ENCODE data around the gene CCDC3. TPM values are rescaled to one million over a fixed set of nuclear protein-coding genes. Genes with fewer than 3 reads are reported as not detected.
"Not testable (repeated sequence)": the region's sequence is repeated elsewhere in the genome, so short reads cannot be mapped to it uniquely, and the experiment has no call there.

The CCDC3 gene
- total RNA-seq, 1 donor from 2014 or later: 13.0 TPM

DNA sequence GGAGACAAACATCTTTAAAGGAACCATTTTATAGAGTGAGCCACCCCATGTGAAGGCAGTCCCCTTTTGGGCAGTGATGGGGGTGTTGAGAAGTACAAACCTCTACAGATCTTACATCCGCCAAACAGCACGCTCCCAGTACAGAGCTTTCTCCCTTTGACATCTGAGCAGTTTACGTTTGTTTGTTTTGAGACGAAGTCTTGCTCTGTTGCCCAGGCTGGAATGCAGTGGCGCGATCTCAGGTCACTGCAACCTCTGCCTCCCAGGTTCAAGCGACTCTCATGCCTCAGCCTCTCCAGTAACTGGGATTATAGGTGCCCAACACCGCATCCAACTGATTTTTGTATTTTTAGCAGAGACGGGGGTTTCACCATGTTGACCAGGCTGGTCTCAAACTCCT lies 128.9 kb downstream of the CCDC3 start:
- Histone ChIP-seq H3K9me3 (ENCODE audit: control insufficient read depth in 3 of 3, low read length in 3 of 3) (no peaks in the 10 kb centered on the region), H3K9ac (ENCODE audit: low read depth in 1 of 3, low read length in 3 of 3) (no peak overlapping the region), H3K36me3 (ENCODE audit: control insufficient read depth in 3 of 3, insufficient read depth in 3 of 3, low read length in 3 of 3) (no peaks in the 10 kb centered on the region), H3K27me3 (ENCODE audit: control insufficient read depth in 3 of 3, insufficient read depth in 3 of 3, low read length in 3 of 3) (no peaks in the 10 kb centered on the region), H3K4me3 (ENCODE audit: low read length in 3 of 3) (no peak overlapping the region), H3K4me1 (ENCODE audit: control insufficient read depth in 3 of 3, insufficient read depth in 3 of 3, low read length in 3 of 3) (peaks cover 0 to 6% (median 3%) of the 10 kb centered on the region in 3 donors), H3K27ac (ENCODE audit: low read depth, low read length) (no peak overlapping the region)

DNA sequence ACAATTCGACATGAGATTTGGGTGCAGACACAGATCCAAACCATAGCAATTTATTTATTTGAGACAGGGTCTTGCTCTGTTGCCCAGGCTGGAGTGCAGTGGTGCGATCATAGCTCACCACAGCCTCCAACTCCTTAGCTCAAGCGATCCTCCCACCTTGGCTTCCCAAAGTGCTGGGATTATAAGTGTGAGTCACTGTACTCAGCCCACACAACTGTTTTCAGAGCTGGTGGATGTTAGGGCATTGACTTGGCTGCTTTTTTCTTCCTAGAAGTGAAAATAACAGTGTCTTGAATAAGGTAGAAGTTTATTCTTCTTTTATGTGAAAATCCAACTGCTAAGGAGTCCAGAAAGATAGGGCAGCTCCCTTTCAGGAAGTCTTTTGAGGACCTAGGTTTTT lies 132.1 kb downstream of the CCDC3 start:
- Histone ChIP-seq H3K27ac (ENCODE audit: low read depth, low read length) (no peak overlapping the region), H3K9me3 (ENCODE audit: control insufficient read depth in 3 of 3, low read length in 3 of 3) (no peaks in the 10 kb centered on the region), H3K4me1 (ENCODE audit: control insufficient read depth in 3 of 3, insufficient read depth in 3 of 3, low read length in 3 of 3) (no peaks in the 10 kb centered on the region), H3K9ac (ENCODE audit: low read depth in 1 of 3, low read length in 3 of 3) (no peak overlapping the region), H3K36me3 (ENCODE audit: control insufficient read depth in 3 of 3, insufficient read depth in 3 of 3, low read length in 3 of 3) (no peaks in the 10 kb centered on the region), H3K4me3 (ENCODE audit: low read length in 3 of 3) (no peak overlapping the region), H3K27me3 (ENCODE audit: control insufficient read depth in 3 of 3, insufficient read depth in 3 of 3, low read length in 3 of 3) (no peaks in the 10 kb centered on the region)

DNA sequence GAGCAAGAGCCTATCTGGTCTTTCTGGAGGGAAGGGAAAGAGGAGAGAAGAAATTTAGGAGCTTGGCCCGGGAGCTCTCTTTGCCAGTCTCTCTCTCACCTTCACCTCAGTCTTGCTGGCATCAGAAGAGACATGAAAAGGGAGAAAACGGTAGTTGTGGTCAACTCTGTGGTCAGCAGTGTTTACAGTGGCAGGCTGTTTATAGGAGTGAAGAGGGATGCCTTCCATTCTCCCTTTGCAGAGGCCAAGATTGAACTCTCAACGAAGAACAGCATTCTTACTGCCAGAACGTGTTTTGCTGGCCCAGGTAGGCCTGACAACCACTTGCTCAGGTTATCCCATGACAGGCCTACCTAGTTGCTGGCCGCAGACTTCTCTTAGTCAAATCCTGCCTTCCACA lies 133.3 kb downstream of the CCDC3 start:
- Histone ChIP-seq H3K4me1 (ENCODE audit: control insufficient read depth in 3 of 3, insufficient read depth in 3 of 3, low read length in 3 of 3) (no peaks in the 10 kb centered on the region), H3K36me3 (ENCODE audit: control insufficient read depth in 3 of 3, insufficient read depth in 3 of 3, low read length in 3 of 3) (no peaks in the 10 kb centered on the region), H3K9me3 (ENCODE audit: control insufficient read depth in 3 of 3, low read length in 3 of 3) (no peaks in the 10 kb centered on the region), H3K27ac (ENCODE audit: low read depth, low read length) (no peak overlapping the region), H3K27me3 (ENCODE audit: control insufficient read depth in 3 of 3, insufficient read depth in 3 of 3, low read length in 3 of 3) (no peaks in the 10 kb centered on the region), H3K4me3 (ENCODE audit: low read length in 3 of 3) (no peak overlapping the region), H3K9ac (ENCODE audit: low read depth in 1 of 3, low read length in 3 of 3) (no peak overlapping the region)

DNA sequence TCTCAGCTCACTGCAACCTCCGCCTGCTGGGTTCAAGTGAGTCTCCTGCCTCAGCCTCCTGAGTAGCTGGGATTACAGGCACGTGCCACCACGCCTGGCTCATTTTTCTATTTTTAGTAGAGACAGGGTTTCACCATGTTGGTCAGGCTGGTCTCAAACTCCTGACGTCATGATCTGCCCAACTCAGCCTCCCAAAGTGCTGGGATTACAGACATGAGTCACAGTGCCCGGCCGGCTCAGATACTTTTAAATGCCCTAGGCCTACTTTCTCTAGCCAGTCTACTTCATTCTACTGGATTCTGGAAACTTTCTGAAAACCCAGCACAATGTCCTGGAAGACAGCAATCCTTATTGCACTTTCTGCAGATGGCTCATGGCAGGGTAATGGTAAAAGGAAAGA lies 136.0 kb downstream of the CCDC3 start:
- H3K27ac ChIP-seq (ENCODE audit: low read depth, low read length); H3K4me3 ChIP-seq (ENCODE audit: low read length in 3 of 3); H3K9ac ChIP-seq (ENCODE audit: low read depth in 1 of 3, low read length in 3 of 3); H3K27me3 ChIP-seq (ENCODE audit: control insufficient read depth in 3 of 3, insufficient read depth in 3 of 3, low read length in 3 of 3); H3K4me1 ChIP-seq (ENCODE audit: control insufficient read depth in 3 of 3, insufficient read depth in 3 of 3, low read length in 3 of 3); H3K9me3 ChIP-seq (ENCODE audit: control insufficient read depth in 3 of 3, low read length in 3 of 3); H3K36me3 ChIP-seq (ENCODE audit: control insufficient read depth in 3 of 3, insufficient read depth in 3 of 3, low read length in 3 of 3): not testable (repeated sequence)

DNA sequence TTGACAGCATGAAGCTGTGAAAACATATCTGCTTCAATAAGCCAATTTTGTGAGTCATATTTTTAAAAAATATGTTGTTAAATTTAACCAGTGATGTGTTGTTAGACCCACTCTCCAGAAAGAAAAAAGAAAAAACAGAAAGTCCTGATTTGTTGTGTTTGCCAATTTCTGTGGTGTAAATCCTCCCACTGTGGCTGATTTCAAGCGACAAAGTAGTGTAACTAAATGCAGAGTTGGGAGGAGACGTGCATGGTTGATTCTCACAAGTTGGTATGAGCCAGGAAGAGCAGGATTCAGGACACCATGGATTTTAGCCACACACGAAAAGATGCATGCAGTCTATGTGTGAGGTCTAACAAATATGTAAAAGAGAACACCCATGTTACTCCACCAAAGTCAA lies 139.1 kb downstream of the CCDC3 start:
- Histone ChIP-seq H3K27me3 (ENCODE audit: control insufficient read depth in 3 of 3, insufficient read depth in 3 of 3, low read length in 3 of 3) (no peaks in the 10 kb centered on the region), H3K4me3 (ENCODE audit: low read length in 3 of 3) (no peak overlapping the region), H3K4me1 (ENCODE audit: control insufficient read depth in 3 of 3, insufficient read depth in 3 of 3, low read length in 3 of 3) (no peaks in the 10 kb centered on the region), H3K9me3 (ENCODE audit: control insufficient read depth in 3 of 3, low read length in 3 of 3) (no peaks in the 10 kb centered on the region), H3K27ac (ENCODE audit: low read depth, low read length) (no peak overlapping the region), H3K36me3 (ENCODE audit: control insufficient read depth in 3 of 3, insufficient read depth in 3 of 3, low read length in 3 of 3) (no peaks in the 10 kb centered on the region), H3K9ac (ENCODE audit: low read depth in 1 of 3, low read length in 3 of 3) (no peak overlapping the region)

DNA sequence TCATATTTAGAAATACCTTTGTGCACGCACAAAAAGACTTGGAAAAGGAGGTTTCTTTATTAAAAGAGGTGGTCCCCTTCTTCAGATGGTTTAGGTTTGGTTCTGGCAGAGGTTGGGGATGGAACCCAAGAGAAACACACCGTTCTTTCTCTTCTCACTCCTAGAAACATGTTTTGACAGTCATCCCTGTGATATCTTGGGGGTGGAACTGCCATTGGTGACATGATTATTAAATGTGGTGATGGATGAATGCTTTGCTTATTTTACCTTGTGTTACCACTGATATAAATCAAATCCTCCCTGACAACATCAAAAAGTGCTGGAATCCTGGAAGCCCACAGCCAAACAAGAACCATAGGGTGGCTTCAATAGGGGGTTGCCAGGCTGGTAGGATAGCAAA lies 146.5 kb downstream of the CCDC3 start:
- Histone ChIP-seq H3K4me1 (ENCODE audit: control insufficient read depth in 3 of 3, insufficient read depth in 3 of 3, low read length in 3 of 3) (no peaks in the 10 kb centered on the region), H3K9ac (ENCODE audit: low read depth in 1 of 3, low read length in 3 of 3) (no peak overlapping the region), H3K27me3 (ENCODE audit: control insufficient read depth in 3 of 3, insufficient read depth in 3 of 3, low read length in 3 of 3) (no peaks in the 10 kb centered on the region), H3K4me3 (ENCODE audit: low read length in 3 of 3) (no peak overlapping the region), H3K36me3 (ENCODE audit: control insufficient read depth in 3 of 3, insufficient read depth in 3 of 3, low read length in 3 of 3) (no peaks in the 10 kb centered on the region), H3K9me3 (ENCODE audit: control insufficient read depth in 3 of 3, low read length in 3 of 3) (no peaks in the 10 kb centered on the region), H3K27ac (ENCODE audit: low read depth, low read length) (no peak overlapping the region)

DNA sequence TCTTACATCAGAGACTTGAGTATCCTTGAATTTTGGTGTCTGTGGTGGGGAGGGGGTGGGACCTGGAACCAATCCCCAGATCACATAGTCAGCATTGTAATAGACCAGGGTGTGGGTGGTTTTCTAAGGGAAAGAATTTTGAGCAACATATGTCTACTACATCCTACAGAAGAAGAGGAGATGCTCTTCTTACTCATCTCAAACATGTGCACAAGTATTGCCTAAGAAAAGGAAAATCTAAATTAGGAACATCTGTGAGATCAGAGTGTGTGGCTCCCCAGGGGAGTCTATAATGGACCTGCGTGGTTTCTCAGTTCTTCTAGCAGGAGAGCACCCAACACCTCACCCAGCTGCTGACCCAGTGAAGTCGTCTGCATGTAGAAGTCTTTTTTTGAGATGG lies 148.8 kb downstream of the CCDC3 start:
- H3K36me3 ChIP-seq (ENCODE audit: control insufficient read depth in 3 of 3, insufficient read depth in 3 of 3, low read length in 3 of 3): no peaks in the 10 kb centered on the region
- no peaks in the 10 kb centered on the region for H3K9me3 ChIP-seq (ENCODE audit: control insufficient read depth in 3 of 3, low read length in 3 of 3)
- H3K27me3 ChIP-seq (ENCODE audit: control insufficient read depth in 3 of 3, insufficient read depth in 3 of 3, low read length in 3 of 3): peaks cover 0 to 12% (median 11%) of the 10 kb centered on the region in 3 donors
- H3K4me3 ChIP-seq (ENCODE audit: low read length in 3 of 3): no peak overlapping the region
- H3K9ac ChIP-seq (ENCODE audit: low read depth in 1 of 3, low read length in 3 of 3): no peak overlapping the region
- H3K4me1 ChIP-seq (ENCODE audit: control insufficient read depth in 3 of 3, insufficient read depth in 3 of 3, low read length in 3 of 3): peaks cover 2 to 10% (median 7%) of the 10 kb centered on the region in 3 donors
- no peak overlapping the region for H3K27ac ChIP-seq (ENCODE audit: low read depth, low read length)

DNA sequence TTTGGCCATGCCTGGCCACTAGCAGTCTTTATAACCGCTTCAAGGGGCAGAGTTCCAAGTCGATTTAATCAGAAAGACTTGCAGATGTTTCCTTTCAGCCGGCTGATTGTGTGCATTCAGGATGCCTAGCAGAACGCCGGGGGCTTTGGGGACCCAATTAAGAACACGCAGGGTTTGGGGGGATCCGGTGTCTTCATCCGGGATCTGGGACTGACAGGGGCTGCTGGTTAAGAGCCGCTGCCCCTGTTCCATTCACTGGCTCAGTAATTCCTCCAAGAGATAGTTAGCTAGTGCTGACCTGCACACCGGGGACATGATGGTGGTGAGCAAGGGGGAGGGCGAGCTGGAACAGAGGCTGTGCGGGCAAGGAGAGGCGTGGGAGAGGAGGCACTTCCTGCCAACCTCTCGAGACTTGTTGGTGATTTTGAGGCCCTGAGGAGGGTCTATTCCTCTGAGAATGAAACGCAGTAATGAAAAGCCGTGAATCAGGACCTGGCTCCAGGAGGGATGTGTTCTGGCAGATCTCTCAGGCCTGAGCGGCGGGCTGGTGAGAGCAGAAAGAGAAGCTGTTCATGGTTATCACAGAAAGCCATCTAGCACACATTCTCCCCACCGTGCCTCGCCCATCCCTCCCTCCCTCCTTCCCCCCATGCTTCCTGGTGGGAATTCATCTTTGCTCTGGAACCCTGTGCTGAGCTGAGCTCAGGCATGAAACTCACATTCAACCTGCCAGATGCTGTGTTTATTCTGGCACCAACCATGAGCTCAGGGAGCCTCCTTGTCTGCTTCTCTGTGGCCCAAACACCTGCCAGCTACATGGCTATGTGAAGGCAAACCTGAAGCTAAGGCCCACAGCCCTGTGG lies 152.0 kb downstream of the CCDC3 start:
- H3K27ac ChIP-seq (ENCODE audit: low read depth, low read length): no peak overlapping the region

DNA sequence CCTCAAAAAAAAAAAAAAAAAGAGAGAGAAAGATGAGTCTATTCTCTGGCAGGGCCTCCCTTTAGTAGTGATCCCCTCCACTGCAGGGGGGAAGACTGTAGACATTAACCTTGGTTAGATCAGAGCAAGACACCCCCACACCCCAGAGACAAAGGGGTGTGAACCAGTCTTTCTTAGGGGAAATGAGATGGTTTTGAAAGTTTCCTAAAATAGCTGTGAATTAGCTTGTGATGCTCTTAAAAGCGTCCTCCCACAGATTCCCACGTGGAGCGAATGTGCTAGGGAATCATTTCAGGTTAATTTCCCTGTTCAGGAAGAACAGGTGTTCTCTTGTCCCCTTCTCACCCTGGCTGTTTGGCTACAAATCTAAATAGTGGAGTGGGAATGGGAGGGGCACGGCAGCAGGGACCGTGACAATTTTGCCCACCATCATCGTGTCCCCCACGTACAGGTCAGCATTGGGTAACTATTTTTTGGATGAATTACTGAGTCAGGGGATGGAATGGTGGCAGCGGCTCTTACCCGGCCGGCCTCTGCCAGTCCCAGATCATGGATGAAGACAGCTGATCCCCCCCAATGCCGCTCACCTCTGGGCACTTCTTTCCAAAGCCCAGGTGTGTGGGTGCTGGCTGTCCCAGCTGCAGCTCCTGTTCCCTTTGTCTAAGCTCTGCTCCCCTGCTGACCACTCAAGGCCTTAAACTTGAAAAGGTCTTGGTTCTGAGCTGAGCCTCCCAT lies 152.9 kb downstream of the CCDC3 start:
- Histone ChIP-seq H3K27me3 (ENCODE audit: control insufficient read depth in 3 of 3, insufficient read depth in 3 of 3, low read length in 3 of 3) (peaks cover 0 to 17% (median 16%) of the 10 kb centered on the region in 3 donors), H3K27ac (ENCODE audit: low read depth, low read length) (no peak overlapping the region), H3K36me3 (ENCODE audit: control insufficient read depth in 3 of 3, insufficient read depth in 3 of 3, low read length in 3 of 3) (no peaks in the 10 kb centered on the region), H3K9ac (ENCODE audit: low read depth in 1 of 3, low read length in 3 of 3) (no peak overlapping the region), H3K4me1 (ENCODE audit: control insufficient read depth in 3 of 3, insufficient read depth in 3 of 3, low read length in 3 of 3) (peaks cover 7 to 20% (median 14%) of the 10 kb centered on the region in 3 donors), H3K4me3 (ENCODE audit: low read length in 3 of 3) (no peak overlapping the region), H3K9me3 (ENCODE audit: control insufficient read depth in 3 of 3, low read length in 3 of 3) (no peaks in the 10 kb centered on the region)

More for the DNA sequence above, 152.0 kb downstream of the CCDC3 start:
- Histone ChIP-seq H3K27me3 (ENCODE audit: control insufficient read depth in 3 of 3, insufficient read depth in 3 of 3, low read length in 3 of 3) (peaks cover 0 to 17% (median 16%) of the 10 kb centered on the region in 3 donors), H3K4me3 (ENCODE audit: low read length in 3 of 3) (no peak overlapping the region), H3K9ac (ENCODE audit: low read depth in 1 of 3, low read length in 3 of 3) (no peak overlapping the region), H3K36me3 (ENCODE audit: control insufficient read depth in 3 of 3, insufficient read depth in 3 of 3, low read length in 3 of 3) (no peaks in the 10 kb centered on the region), H3K9me3 (ENCODE audit: control insufficient read depth in 3 of 3, low read length in 3 of 3) (no peaks in the 10 kb centered on the region), H3K4me1 (ENCODE audit: control insufficient read depth in 3 of 3, insufficient read depth in 3 of 3, low read length in 3 of 3) (peaks cover 6 to 17% (median 11%) of the 10 kb centered on the region in 3 donors)

DNA sequence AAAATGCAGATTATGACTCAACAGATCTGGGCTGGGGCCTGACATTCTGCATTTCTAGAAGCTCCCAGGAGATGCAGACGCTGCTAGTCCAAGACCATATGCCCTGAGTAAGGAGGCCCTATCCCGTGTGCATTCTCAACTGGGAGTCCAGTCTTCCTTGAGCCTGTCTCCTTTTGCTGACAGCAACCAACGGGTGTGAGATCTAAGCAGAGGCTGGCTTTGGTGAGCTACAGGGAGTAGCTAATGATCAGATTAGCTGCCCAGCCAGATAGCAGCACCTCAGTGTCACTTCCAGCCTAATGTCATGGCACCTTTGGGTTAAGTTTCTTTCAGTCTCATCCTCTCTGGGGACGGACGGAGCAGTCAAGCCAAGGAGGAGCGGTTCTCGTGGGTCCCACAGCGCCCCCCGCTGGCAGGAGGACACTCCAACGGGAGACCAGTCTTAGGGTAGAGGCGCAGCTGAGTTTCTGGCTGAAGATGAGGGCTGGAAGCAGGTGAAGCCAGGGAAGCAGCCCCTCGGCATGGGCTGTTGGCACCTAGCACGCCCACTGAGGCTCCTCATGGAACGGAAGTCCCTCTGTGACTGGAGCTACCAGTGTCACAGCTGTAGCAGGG lies 154.0 kb downstream of the CCDC3 start:
- peaks cover 7 to 20% (median 14%) of the 10 kb centered on the region in 3 donors for H3K4me1 ChIP-seq (ENCODE audit: control insufficient read depth in 3 of 3, insufficient read depth in 3 of 3, low read length in 3 of 3)
- no peaks in the 10 kb centered on the region for H3K9me3 ChIP-seq (ENCODE audit: control insufficient read depth in 3 of 3, low read length in 3 of 3)
- H3K4me3 ChIP-seq (ENCODE audit: low read length in 3 of 3): no peak overlapping the region
- peaks cover 0 to 17% (median 16%) of the 10 kb centered on the region in 3 donors for H3K27me3 ChIP-seq (ENCODE audit: control insufficient read depth in 3 of 3, insufficient read depth in 3 of 3, low read length in 3 of 3)
- no peaks in the 10 kb centered on the region for H3K36me3 ChIP-seq (ENCODE audit: control insufficient read depth in 3 of 3, insufficient read depth in 3 of 3, low read length in 3 of 3)
- no peak overlapping the region for H3K27ac ChIP-seq (ENCODE audit: low read depth, low read length)
- no peak overlapping the region for H3K9ac ChIP-seq (ENCODE audit: low read depth in 1 of 3, low read length in 3 of 3)

All from skeletal muscle tissue (tissue), 4 donors.